IPS DF 6.9 (cell line): ENCODE measurements around the gene DOCK11.

ENCODE experiments used
- DNase-seq: peaks from one replicate; pipeline ENCODE4 v3.0.0-alpha.2; 2013; ENCODE audit warnings: low read depth, low spot score
- H3K27ac ChIP-seq: one replicate; pipeline ENCODE4 v1.5.1; 2013; ENCODE audit warnings: low read length, control low read depth
- H3K27me3 ChIP-seq: 2 replicates; pipeline ENCODE4 v1.6.1; 2013; ENCODE audit warnings: mild to moderate bottlenecking, low read length; ENCODE audit not compliant: control insufficient read depth, insufficient read depth
- H3K36me3 ChIP-seq: 2 replicates; pipeline ENCODE4 v1.6.1; 2013; ENCODE audit warnings: low read length; ENCODE audit not compliant: control insufficient read depth, insufficient read depth
- H3K4me1 ChIP-seq: 2 replicates; pipeline ENCODE4 v1.6.1; 2013; ENCODE audit warnings: low read length; ENCODE audit not compliant: control insufficient read depth, insufficient read depth
- H3K4me3 ChIP-seq: 2 replicates; pipeline ENCODE4 v1.5.1; 2013; ENCODE audit warnings: mild to moderate bottlenecking, low read length
- H3K9me3 ChIP-seq: 2 replicates; pipeline ENCODE4 v1.6.1; 2013; ENCODE audit warnings: low read length, inconsistent platforms; ENCODE audit not compliant: control insufficient read depth, insufficient read depth
- WGBS: extraction: QIAGEN DNeasy Blood & Tissue Kit; methylation state at CpG from one replicate; pipeline ENCODE4 v1.1.7; 2013; ENCODE audit warnings: mixed read lengths, missing lambda C conversion rate; ENCODE audit not compliant: insufficient read length, insufficient coverage; 5-methylcytosine and 5-hydroxymethylcytosine counted together

DOCK11 gene

GRCh38 chrX:118551426-118551825 lies 55.8 kb downstream of the DOCK11 start:
- H3K36me3 ChIP-seq, result no peaks in the 10 kb centered on the region
- no peaks in the 10 kb centered on the region for H3K4me1 ChIP-seq
- no peaks in the 10 kb centered on the region for H3K27me3 ChIP-seq
- H3K4me3 ChIP-seq, result no peak overlapping the region
- no peaks in the 10 kb centered on the region for H3K9me3 ChIP-seq
- no CpG with 5 or more reads among the region's 6 CpGs for WGBS
- no peak overlapping the region for H3K27ac ChIP-seq
- DNase-seq, result no peak

GRCh38 chrX:118552121-118552900 lies 56.7 kb downstream of the DOCK11 start:
- no peaks in the 10 kb centered on the region for H3K9me3 ChIP-seq
- H3K27ac ChIP-seq, result no peak overlapping the region
- H3K36me3 ChIP-seq, result no peaks in the 10 kb centered on the region
- no CpG with 5 or more reads among the region's 8 CpGs for WGBS
- DNase-seq, result no peak
- H3K4me1 ChIP-seq, result no peaks in the 10 kb centered on the region
- no peak overlapping the region for H3K4me3 ChIP-seq
- no peaks in the 10 kb centered on the region for H3K27me3 ChIP-seq

GRCh38 chrX:118553042-118553710 lies 57.6 kb downstream of the DOCK11 start:
- H3K4me1 ChIP-seq, result no peaks in the 10 kb centered on the region
- WGBS, result no CpG with 5 or more reads among the region's 2 CpGs

GRCh38 chrX:118554511-118554910 lies 58.9 kb downstream of the DOCK11 start:
- Histone ChIP-seq H3K27me3 (no peaks in the 10 kb centered on the region), H3K9me3 (no peaks in the 10 kb centered on the region), H3K27ac (no peak overlapping the region), H3K36me3 (no peaks in the 10 kb centered on the region), H3K4me1 (no peaks in the 10 kb centered on the region), H3K4me3 (no peak overlapping the region)
- no peak for DNase-seq
- no CpG with 5 or more reads among the region's 2 CpGs for WGBS

More at GRCh38 chrX:118553042-118553710, 57.6 kb downstream of the DOCK11 start:
- Histone ChIP-seq H3K9me3 (no peaks in the 10 kb centered on the region), H3K36me3 (no peaks in the 10 kb centered on the region), H3K27ac (no peak overlapping the region), H3K27me3 (no peaks in the 10 kb centered on the region), H3K4me3 (no peak overlapping the region)
- DNase-seq, result no peak

GRCh38 chrX:118558926-118559325 lies 63.3 kb downstream of the DOCK11 start:
- no peaks in the 10 kb centered on the region for H3K4me1 ChIP-seq
- DNase-seq, result no peak
- H3K27ac ChIP-seq, result no peak overlapping the region
- no peaks in the 10 kb centered on the region for H3K27me3 ChIP-seq
- H3K36me3 ChIP-seq, result no peaks in the 10 kb centered on the region
- H3K9me3 ChIP-seq, result no peaks in the 10 kb centered on the region
- H3K4me3 ChIP-seq, result no peak overlapping the region

- Histone ChIP-seq H3K4me1 (no peaks in the 10 kb centered on the region), H3K36me3 (no peaks in the 10 kb centered on the region), H3K4me3 (no peak overlapping the region), H3K9me3 (no peaks in the 10 kb centered on the region), H3K27me3 (no peaks in the 10 kb centered on the region), H3K27ac (no peak overlapping the region)
- WGBS, result no CpG with 5 or more reads among the region's 1 CpG
- DNase-seq, result no peak
Observed at GRCh38 chrX:118560489-118560888, 64.9 kb downstream of the DOCK11 start.

- Histone ChIP-seq H3K4me3 (no peak overlapping the region), H3K27me3 (no peaks in the 10 kb centered on the region), H3K9me3 (no peaks in the 10 kb centered on the region), H3K27ac (no peak overlapping the region), H3K36me3 (no peaks in the 10 kb centered on the region), H3K4me1 (no peaks in the 10 kb centered on the region)
- no CpG with 5 or more reads among the region's 4 CpGs for WGBS
- no peak for DNase-seq
Observed at GRCh38 chrX:118562582-118563164, 67.1 kb downstream of the DOCK11 start.

- no peaks in the 10 kb centered on the region for H3K9me3 ChIP-seq
- H3K4me1 ChIP-seq, result no peaks in the 10 kb centered on the region
- no peak overlapping the region for H3K4me3 ChIP-seq
- no peak overlapping the region for H3K27ac ChIP-seq
- DNase-seq, result no peak
- no peaks in the 10 kb centered on the region for H3K27me3 ChIP-seq
- no peaks in the 10 kb centered on the region for H3K36me3 ChIP-seq
- WGBS, result no CpG with 5 or more reads among the region's 1 CpG
Observed at GRCh38 chrX:118564498-118564897, 68.9 kb downstream of the DOCK11 start.

GRCh38 chrX:118565853-118566252 lies 70.2 kb downstream of the DOCK11 start:
- no peaks in the 10 kb centered on the region for H3K27me3 ChIP-seq
- DNase-seq, result no peak
- H3K9me3 ChIP-seq, result no peaks in the 10 kb centered on the region
- no peak overlapping the region for H3K4me3 ChIP-seq
- WGBS, result no CpG with 5 or more reads among the region's 6 CpGs
- H3K27ac ChIP-seq, result no peak overlapping the region
- no peaks in the 10 kb centered on the region for H3K36me3 ChIP-seq
- H3K4me1 ChIP-seq, result no peaks in the 10 kb centered on the region

- H3K36me3 ChIP-seq, result no peaks in the 10 kb centered on the region
Observed at GRCh38 chrX:118566359-118566758, 70.7 kb downstream of the DOCK11 start.

More at GRCh38 chrX:118566359-118566758, 70.7 kb downstream of the DOCK11 start:
- no peaks in the 10 kb centered on the region for H3K27me3 ChIP-seq
- no peak overlapping the region for H3K4me3 ChIP-seq
- no peaks in the 10 kb centered on the region for H3K4me1 ChIP-seq
- H3K27ac ChIP-seq, result no peak overlapping the region
- WGBS, result no CpG with 5 or more reads among the region's 3 CpGs
- DNase-seq, result no peak
- no peaks in the 10 kb centered on the region for H3K9me3 ChIP-seq
